GM12891 (cell line): ENCODE data around the gene DRAM1.

ENCODE experiments used
- POLR2A ChIP-seq: IDR thresholded peaks from 2 replicates; pipeline ENCODE4 v1.6.1; 2011; ENCODE audit warnings: low read depth, low read length, control low read depth
- POLR2AphosphoS5 ChIP-seq: IDR thresholded peaks from 2 replicates; pipeline ENCODE4 v1.6.1; 2011; ENCODE audit warnings: low read depth, low read length, control low read depth
- POU2F2 ChIP-seq: IDR thresholded peaks from 2 replicates; pipeline ENCODE4 v1.6.1; 2011; ENCODE audit warnings: low read depth, mild to moderate bottlenecking, control low read depth, low read length, moderate library complexity

- no peak for TF ChIP-seq POLR2A
- TF ChIP-seq POLR2AphosphoS5, result no peak
- TF ChIP-seq POU2F2, result no peak
Observed at GRCh38 chr12:101924618-101925017, 47.2 kb downstream of the DRAM1 start.
